CD4-positive, CD25-positive, alpha-beta regulatory T cell (primary cell): ENCODE data around the gene CUL7. TPM values are rescaled to one million over a fixed set of nuclear protein-coding genes. Genes with fewer than 3 reads are reported as not detected.

Experiments
- ATAC-seq, 2 donors: fragments of 150-1000 bp; cut with Tn5 transposase; one replicate each; pipeline ENCODE4 v1.10.0; 2021; ENCODE audit warnings: low read depth in 2 of 2, moderate number of reproducible peaks in 2 of 2, moderate library complexity in 1 of 2
- DNase-seq, 3 donors: peaks; one replicate each; pipeline versions ENCODE4 v3.0.0 to v3.0.0-alpha.2; 2012 to 2022; ENCODE audit warnings: mixed read lengths in 1 of 3
- H3K27ac ChIP-seq: one replicate; pipeline ENCODE4 v1.7.0; 2013; ENCODE audit warnings: mild to moderate bottlenecking, low read length; ENCODE audit not compliant: insufficient read depth, poor library complexity, severe bottlenecking
- H3K27me3 ChIP-seq: one replicate; pipeline ENCODE4 v1.7.0; 2013; ENCODE audit warnings: low read length; ENCODE audit not compliant: control insufficient read depth, insufficient read depth
- H3K36me3 ChIP-seq: one replicate; pipeline ENCODE4 v1.7.0; 2013; ENCODE audit warnings: mild to moderate bottlenecking, low read length, moderate library complexity; ENCODE audit not compliant: control insufficient read depth, insufficient read depth
- H3K4me1 ChIP-seq: 2 replicates; pipeline ENCODE4 v1.7.0; 2013; ENCODE audit warnings: mild to moderate bottlenecking, low read length; ENCODE audit not compliant: insufficient read depth, control insufficient read depth, poor library complexity, severe bottlenecking
- H3K4me3 ChIP-seq: one replicate; pipeline ENCODE4 v1.7.0; 2013; ENCODE audit warnings: low read depth, mild to moderate bottlenecking, low read length, moderate library complexity
- H3K9me3 ChIP-seq, 2 experiments: 1 replicate in 1 of 2; 2 replicates in 1 of 2; pipeline ENCODE4 v1.7.0; 2013; ENCODE audit warnings: low read length in 2 of 2, mild to moderate bottlenecking in 1 of 2, moderate library complexity in 1 of 2; ENCODE audit not compliant: control insufficient read depth in 2 of 2
- H3K27ac Mint-ChIP-seq, 3 donors: one replicate each; pipeline ENCODE4 v1.8.0; 2020 to 2022; ENCODE audit warnings: mild to moderate bottlenecking in 3 of 3, mixed read lengths in 3 of 3, moderate library complexity in 2 of 3
- H3K27me3 Mint-ChIP-seq: one replicate; pipeline ENCODE4 v1.8.0; 2022; ENCODE audit warnings: mild to moderate bottlenecking, mixed read lengths
- H3K36me3 Mint-ChIP-seq: one replicate; pipeline ENCODE4 v1.8.0; 2020; ENCODE audit warnings: mixed read lengths
- H3K4me1 Mint-ChIP-seq, 4 donors: one replicate each; pipeline ENCODE4 v1.8.0; 2020 to 2022; ENCODE audit warnings: mixed read lengths in 4 of 4, mild to moderate bottlenecking in 1 of 4
- H3K4me3 Mint-ChIP-seq, 4 donors: one replicate each; pipeline ENCODE4 v1.8.0; 2020 to 2022; ENCODE audit warnings: mild to moderate bottlenecking in 4 of 4, mixed read lengths in 4 of 4, moderate library complexity in 3 of 4
- H3K9me3 Mint-ChIP-seq, 7 donors: one replicate each; pipeline ENCODE4 v1.8.0; 2020 to 2022; ENCODE audit warnings: mixed read lengths in 7 of 7, mild to moderate bottlenecking in 3 of 7, moderate library complexity in 2 of 7
- polyA plus RNA-seq, 4 donors: library from polyadenylated mRNA; unstranded; fragments of 300-500 nt; fragmentation: Illumina TruSeq; gene quantifications; one replicate each; pipeline ENCODE4 v1.2.3, GENCODE V29; 2021
- total RNA-seq: library from RNA; stranded (reverse); gene quantifications from one replicate; pipeline ENCODE4 v1.2.3, GENCODE V29; 2022

CUL7 gene
- total and polyA plus RNA-seq, 5 donors from 2014 or later = 2.1 to 7.7 (median 2.5) TPM

GRCh38 chr6:43076464-43077332 lies 23.0 kb upstream of the CUL7 start:
- Mint-ChIP-seq H3K4me3 (peak overlapping the region in 3 of 4 donors; percentile 39 to 54 (median 41)), H3K4me1 (peaks cover 0 to 14% (median 4%) of the 10 kb centered on the region in 4 donors), H3K9me3 (peaks cover 0 to 3% (median 0%) of the 10 kb centered on the region in 7 donors), H3K27me3 (peaks cover 70% of the 10 kb centered on the region), H3K36me3 (peaks cover 21% of the 10 kb centered on the region), H3K27ac (no peak overlapping the region)
- peak in 1 of 3 donors; percentile 32 for DNase-seq
- peak in 1 of 2 donors; percentile 6 for ATAC-seq
- Histone ChIP-seq H3K4me1 (peaks cover 17% of the 10 kb centered on the region), H3K4me3 (no peak overlapping the region), H3K36me3 (peaks cover 2% of the 10 kb centered on the region), H3K27ac (no peak overlapping the region), H3K27me3 (peaks cover 17% of the 10 kb centered on the region), H3K9me3 (no peaks in the 10 kb centered on the region)

DNA sequence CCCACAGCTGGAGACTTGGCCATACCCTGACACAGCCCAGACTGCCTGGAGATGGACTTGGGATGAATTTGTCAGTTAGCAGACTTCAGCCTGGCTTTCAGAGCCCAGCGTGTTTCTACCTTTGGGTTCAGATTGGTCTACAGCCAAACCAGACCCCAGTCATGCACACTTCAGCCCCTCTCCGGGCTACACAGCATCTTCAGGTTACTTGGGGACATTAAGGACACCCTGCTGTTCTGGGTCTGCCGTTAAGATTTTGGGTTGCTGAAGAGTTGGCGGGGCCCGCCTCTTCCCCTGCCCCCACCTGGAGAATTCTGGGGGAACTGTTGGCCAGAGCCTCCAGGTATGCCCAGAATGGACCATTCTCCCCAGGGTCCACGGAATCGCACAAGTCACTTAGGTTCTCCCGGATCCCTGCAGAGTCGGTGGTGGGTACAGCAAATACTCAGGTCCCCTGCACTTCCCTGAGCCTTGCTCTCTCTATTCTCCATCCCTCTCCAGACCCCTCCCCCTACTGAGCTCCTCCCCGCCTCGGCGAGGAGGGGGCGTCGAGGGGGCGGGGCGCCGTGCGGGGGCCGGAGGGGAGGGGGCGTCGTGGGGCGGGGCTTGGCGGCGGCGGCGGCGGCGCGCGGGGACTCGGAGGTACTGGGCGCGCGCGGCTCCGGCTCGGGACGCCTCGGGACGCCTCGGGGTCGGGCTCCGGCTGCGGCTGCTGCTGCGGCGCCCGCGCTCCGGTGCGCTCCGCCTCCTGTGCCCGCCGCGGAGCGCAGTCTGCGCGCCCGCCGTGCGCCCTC lies 22.2 kb upstream of the CUL7 start, which contains the start of gene PTK7:
Gene PTK7, plus strand, starts transcription at position 645 of the 794 bp plus-strand sequence. CDS start 175 bp downstream, outside the sequence.
- Mint-ChIP-seq H3K36me3 (peaks cover 24% of the 10 kb centered on the region), H3K4me1 (peaks cover 0 to 14% (median 3%) of the 10 kb centered on the region in 4 donors), H3K27ac (no peak within 1 kb of the TSS), H3K27me3 (peaks cover 66% of the 10 kb centered on the region), H3K4me3 (peak within 1 kb of the TSS in 3 of 4 donors; percentile 39 to 54 (median 44)), H3K9me3 (peaks cover 0 to 1% (median 0%) of the 10 kb centered on the region in 7 donors)
- ATAC-seq (peak; percentile 36 to 57), DNase-seq (no peak)
- Histone ChIP-seq H3K27ac (no peak within 1 kb of the TSS), H3K4me3 (no peak within 1 kb of the TSS), H3K36me3 (peaks cover 2% of the 10 kb centered on the region), H3K4me1 (peaks cover 17% of the 10 kb centered on the region), H3K27me3 (peaks cover 17% of the 10 kb centered on the region), H3K9me3 (no peaks in the 10 kb centered on the region)

DNA sequence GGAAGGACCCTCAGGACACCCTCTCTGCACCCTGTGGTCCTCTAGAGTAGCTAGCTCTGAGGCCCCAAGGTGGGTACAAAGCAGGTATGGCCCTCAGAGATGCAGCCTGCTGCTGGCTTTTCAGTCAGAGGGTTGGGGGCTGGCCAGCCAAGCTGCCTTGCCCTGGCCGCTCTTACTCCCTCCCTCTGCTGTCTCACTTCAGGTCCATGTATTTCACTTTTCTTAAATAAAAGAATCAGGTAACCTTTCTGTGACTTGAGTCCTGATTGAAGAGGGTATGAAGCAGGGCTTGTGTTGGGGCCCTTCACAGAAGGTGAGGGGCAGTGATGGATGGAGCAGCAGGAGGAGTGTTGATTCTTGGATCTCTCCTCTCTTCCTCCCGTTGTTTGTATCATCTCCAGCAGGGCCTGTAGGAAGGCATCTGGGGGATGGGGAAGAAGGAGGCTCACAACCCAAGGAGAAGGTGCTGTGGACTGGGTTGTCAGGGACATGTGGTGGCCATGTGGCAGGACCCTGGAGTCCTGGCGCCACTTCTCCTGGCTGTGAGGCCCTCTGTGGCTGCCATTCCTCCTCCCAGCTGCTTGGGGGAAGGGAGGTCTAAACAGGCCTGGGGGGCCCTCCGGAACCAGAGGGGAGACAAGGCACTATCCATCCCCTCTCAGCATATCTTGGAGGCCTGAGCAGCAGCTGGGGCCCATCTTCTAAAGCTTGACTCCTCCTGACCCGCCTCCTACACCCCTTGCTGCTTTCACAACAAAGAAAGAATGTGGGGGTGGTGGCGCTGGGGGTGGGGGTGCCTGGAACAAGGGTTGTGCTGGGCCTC lies 21.4 kb upstream of the CUL7 start:
- H3K27ac ChIP-seq = no peak overlapping the region
- H3K4me3 Mint-ChIP-seq = peak overlapping the region in 2 of 4 donors; percentile 68 to 73
- peaks cover 17% of the 10 kb centered on the region for H3K4me1 ChIP-seq
- H3K9me3 Mint-ChIP-seq = peaks cover 0 to 1% (median 0%) of the 10 kb centered on the region in 7 donors
- H3K27ac Mint-ChIP-seq = no peak overlapping the region
- H3K27me3 Mint-ChIP-seq = peaks cover 58% of the 10 kb centered on the region
- H3K4me3 ChIP-seq = no peak overlapping the region
- no peaks in the 10 kb centered on the region for H3K9me3 ChIP-seq
- ATAC-seq = no peak
- peaks cover 17% of the 10 kb centered on the region for H3K27me3 ChIP-seq
- H3K36me3 ChIP-seq = peaks cover 6% of the 10 kb centered on the region
- H3K36me3 Mint-ChIP-seq = peaks cover 24% of the 10 kb centered on the region
- DNase-seq = no peak
- peaks cover 0 to 14% (median 3%) of the 10 kb centered on the region in 4 donors for H3K4me1 Mint-ChIP-seq

DNA sequence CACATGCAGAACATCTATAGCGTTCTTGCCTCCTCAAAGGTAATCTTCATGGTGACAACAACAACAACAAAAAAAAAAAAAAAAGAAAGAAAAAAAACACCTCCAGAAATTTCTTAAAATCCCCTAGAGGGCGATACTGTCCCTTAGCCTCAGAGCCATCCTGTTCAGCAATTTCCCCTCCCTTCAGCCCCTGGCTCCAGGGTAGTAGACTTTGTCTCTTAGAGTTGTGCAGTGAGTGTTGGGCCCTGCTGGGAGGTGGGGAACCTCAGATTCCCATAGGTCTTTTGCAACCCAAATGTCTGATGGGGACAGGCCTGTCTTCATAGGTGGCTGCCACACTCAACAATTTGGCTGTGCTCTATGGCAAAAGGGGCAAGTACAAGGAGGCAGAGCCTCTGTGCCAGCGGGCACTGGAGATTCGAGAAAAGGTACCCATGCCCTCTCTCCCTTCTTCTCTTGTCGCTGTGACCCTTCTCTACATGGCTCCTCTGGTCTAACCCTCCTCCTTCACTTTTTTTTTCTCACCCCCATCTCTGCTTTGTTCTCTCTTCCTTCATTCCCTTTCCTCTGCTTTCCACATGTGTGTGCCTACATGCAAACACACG lies 16.5 kb upstream of the CUL7 start:
- Mint-ChIP-seq H3K27ac (peak overlapping the region in 2 of 3 donors; percentile 29 to 83), H3K36me3 (peaks cover 35% of the 10 kb centered on the region), H3K4me1 (peaks cover 0 to 11% (median 4%) of the 10 kb centered on the region in 4 donors), H3K4me3 (peak overlapping the region in 1 of 4 donors; percentile 63), H3K9me3 (no peaks in the 10 kb centered on the region), H3K27me3 (peaks cover 23% of the 10 kb centered on the region)
- Histone ChIP-seq H3K36me3 (peaks cover 19% of the 10 kb centered on the region), H3K4me3 (no peak overlapping the region), H3K4me1 (no peaks in the 10 kb centered on the region), H3K27me3 (no peaks in the 10 kb centered on the region), H3K9me3 (no peaks in the 10 kb centered on the region), H3K27ac (no peak overlapping the region)
- peak in 2 of 3 donors; percentile 40 to 72 for DNase-seq
- ATAC-seq = peak; percentile 34 to 45

DNA sequence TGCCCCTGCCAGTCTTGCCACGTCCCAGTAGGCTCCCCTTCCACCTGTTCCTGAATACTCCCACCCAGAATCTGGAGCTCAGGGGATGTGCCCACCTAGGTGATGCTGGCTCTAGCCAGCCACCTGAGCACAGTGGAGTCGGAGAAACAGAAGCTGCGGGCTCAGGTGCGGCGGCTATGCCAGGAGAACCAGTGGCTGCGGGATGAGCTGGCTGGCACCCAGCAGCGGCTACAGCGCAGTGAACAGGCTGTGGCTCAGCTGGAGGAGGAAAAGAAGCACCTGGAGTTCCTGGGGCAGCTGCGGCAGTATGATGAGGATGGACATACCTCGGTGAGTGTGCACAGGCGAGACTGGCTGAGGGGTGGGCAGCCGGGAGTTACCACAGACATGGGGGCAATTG lies 9.2 kb upstream of the CUL7 start:
- Mint-ChIP-seq H3K27me3 (peaks cover 4% of the 10 kb centered on the region), H3K4me3 (peak overlapping the region in 1 of 4 donors; percentile 44), H3K9me3 (no peaks in the 10 kb centered on the region), H3K4me1 (peaks cover 7 to 42% (median 24%) of the 10 kb centered on the region in 4 donors), H3K36me3 (peaks cover 33% of the 10 kb centered on the region), H3K27ac (no peak overlapping the region)
- H3K9me3 ChIP-seq = no peaks in the 10 kb centered on the region
- H3K4me1 ChIP-seq = peaks cover 21% of the 10 kb centered on the region
- H3K27ac ChIP-seq = no peak overlapping the region
- no peak for DNase-seq
- no peak overlapping the region for H3K4me3 ChIP-seq
- H3K36me3 ChIP-seq = peaks cover 16% of the 10 kb centered on the region
- ATAC-seq = no peak
- no peaks in the 10 kb centered on the region for H3K27me3 ChIP-seq

DNA sequence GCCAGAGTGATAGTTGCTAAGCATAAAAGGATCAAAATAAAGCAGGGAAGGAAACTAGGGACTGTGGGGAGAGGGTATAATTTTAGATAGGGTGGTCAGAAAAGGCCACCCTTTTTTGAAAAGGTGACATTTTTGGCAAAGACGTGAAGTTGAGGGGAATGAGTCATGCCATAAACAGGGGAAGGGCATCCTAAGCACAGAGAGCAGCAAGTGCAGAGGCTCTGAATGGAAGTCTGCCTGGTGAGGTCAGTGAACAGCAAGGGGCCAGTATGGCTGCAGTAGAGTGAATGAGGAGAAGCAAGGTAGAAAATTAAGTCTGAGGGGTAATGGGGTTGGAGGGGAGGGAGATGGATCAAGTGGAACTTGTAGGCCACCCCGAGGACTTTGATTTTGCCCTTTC lies 8.2 kb upstream of the CUL7 start:
- H3K27ac Mint-ChIP-seq = no peak overlapping the region
- Histone ChIP-seq H3K9me3 (no peaks in the 10 kb centered on the region), H3K27me3 (no peaks in the 10 kb centered on the region), H3K27ac (no peak overlapping the region), H3K4me3 (no peak overlapping the region), H3K4me1 (peaks cover 22% of the 10 kb centered on the region), H3K36me3 (peaks cover 16% of the 10 kb centered on the region)
- ATAC-seq (no peak), DNase-seq (no peak)
- H3K4me1 Mint-ChIP-seq = peaks cover 7 to 46% (median 25%) of the 10 kb centered on the region in 4 donors
- H3K4me3 Mint-ChIP-seq = peak overlapping the region; percentile 28 to 99 (median 95)
- peaks cover 33% of the 10 kb centered on the region for H3K36me3 Mint-ChIP-seq
- peaks cover 4% of the 10 kb centered on the region for H3K27me3 Mint-ChIP-seq
- no peaks in the 10 kb centered on the region for H3K9me3 Mint-ChIP-seq
